Measurements from ENCODE around the gene TCFL5.

DNA sequence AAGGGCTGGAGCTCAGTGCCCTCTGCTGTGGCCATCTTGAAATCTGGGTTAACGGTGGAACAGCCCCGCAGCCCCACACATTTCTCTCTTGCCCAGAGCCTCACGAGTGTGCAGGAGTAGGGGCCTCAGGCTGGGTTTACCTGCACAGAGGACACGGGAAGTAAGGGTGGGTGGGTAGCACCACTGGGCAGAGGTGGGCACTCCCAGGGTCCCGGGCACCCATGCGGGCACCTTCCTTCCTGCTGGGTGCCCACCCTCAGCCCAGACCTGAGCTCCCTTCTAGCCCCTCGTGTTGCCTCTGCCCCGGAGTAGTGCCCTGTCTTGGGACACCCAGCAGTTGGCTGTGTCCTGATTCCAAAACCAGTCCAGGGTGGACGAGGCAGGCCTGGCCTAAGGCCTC is 33.6 kb downstream of the TCFL5 start:
- TF ChIP-seq, protein P1, sequence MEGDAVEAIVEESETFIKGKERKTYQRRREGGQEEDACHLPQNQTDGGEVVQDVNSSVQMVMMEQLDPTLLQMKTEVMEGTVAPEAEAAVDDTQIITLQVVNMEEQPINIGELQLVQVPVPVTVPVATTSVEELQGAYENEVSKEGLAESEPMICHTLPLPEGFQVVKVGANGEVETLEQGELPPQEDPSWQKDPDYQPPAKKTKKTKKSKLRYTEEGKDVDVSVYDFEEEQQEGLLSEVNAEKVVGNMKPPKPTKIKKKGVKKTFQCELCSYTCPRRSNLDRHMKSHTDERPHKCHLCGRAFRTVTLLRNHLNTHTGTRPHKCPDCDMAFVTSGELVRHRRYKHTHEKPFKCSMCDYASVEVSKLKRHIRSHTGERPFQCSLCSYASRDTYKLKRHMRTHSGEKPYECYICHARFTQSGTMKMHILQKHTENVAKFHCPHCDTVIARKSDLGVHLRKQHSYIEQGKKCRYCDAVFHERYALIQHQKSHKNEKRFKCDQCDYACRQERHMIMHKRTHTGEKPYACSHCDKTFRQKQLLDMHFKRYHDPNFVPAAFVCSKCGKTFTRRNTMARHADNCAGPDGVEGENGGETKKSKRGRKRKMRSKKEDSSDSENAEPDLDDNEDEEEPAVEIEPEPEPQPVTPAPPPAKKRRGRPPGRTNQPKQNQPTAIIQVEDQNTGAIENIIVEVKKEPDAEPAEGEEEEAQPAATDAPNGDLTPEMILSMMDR (IDR thresholded peaks at IDR 0.05), result no peak
- TF ChIP-seq POLR2A (IDR thresholded peaks at IDR 0.05), result no peak
